Measurements from ENCODE around the gene AKAP8L. TPM values are rescaled to one million over a fixed set of nuclear protein-coding genes. Genes with fewer than 3 reads are reported as not detected.
A peak's percentile ranks its signal among the peaks of the same experiment; 100 is the strongest.

The AKAP8L gene
- total RNA-seq, 1 experiment from 2014 or later, result 132 TPM

- H3K9me3 ChIP-seq (ENCODE audit: low read depth, low read length, poor library complexity, severe bottlenecking), result no peaks in the 10 kb centered on the region
- peaks cover 14% of the 10 kb centered on the region for H3K4me1 ChIP-seq (ENCODE audit: insufficient read depth, low read length, poor library complexity, severe bottlenecking)
- intact Hi-C loops (cut with micrococcal nuclease; ENCODE audit: unreplicated experiment), result no loop called here
- peak; percentile 89 for DNase-seq (ENCODE audit: low spot score)
- no peak for TF ChIP-seq CTCF (conservative IDR thresholded peaks at IDR 0.05; ENCODE audit: low read depth, low read length)
- TF ChIP-seq EZH2 (IDR thresholded peaks at IDR 0.05; ENCODE audit: borderline replicate concordance, low read depth, low read length, poor library complexity, severe bottlenecking), result no peak
- H3K4me3 ChIP-seq (ENCODE audit: low read depth, low read length, poor library complexity, severe bottlenecking), result peak within 1 kb of the TSS; percentile 63
- BruUV-seq (replicated peaks), result no TSS peak
- H3K36me3 ChIP-seq (ENCODE audit: insufficient read depth, low read length, poor library complexity, severe bottlenecking), result no peaks in the 10 kb centered on the region
- H3K27ac ChIP-seq (ENCODE audit: low read depth, low read length, poor library complexity, severe bottlenecking), result peak within 1 kb of the TSS; percentile 57
- ChIA-PET CTCF (no interaction called here), POLR2A (ENCODE audit: low non-redundant PET) (interaction anchor here (0.7 kb wide), 1 partner anchor 10 kb away, joined by 3 read pairs; no protein-coding TSS in a partner anchor)
- no peaks in the 10 kb centered on the region for H3K27me3 ChIP-seq (replicated peaks; ENCODE audit: insufficient read depth, low read depth, low read length, poor library complexity)
Observed at GRCh38 chr19:15449620-15450527, 31.1 kb upstream of the AKAP8L start, which contains the start of gene WIZ. WIZ (minus strand) TSS chr19:15449956; CDS start chr19:15448307, 1,649 bp downstream.

GRCh38 chr19:15448778-15449619 is 30.2 kb upstream of the AKAP8L start:
- TF ChIP-seq EZH2 (IDR thresholded peaks at IDR 0.05; ENCODE audit: borderline replicate concordance, low read depth, low read length, poor library complexity, severe bottlenecking) (no peak), CTCF (conservative IDR thresholded peaks at IDR 0.05; ENCODE audit: low read depth, low read length) (no peak)
- ChIA-PET POLR2A (ENCODE audit: low non-redundant PET) (no interaction called here), CTCF (interaction anchor here (0.6 kb wide), 1 partner anchor 223 kb away, joined by 6 read pairs; no protein-coding TSS in a partner anchor)
- peaks cover 14% of the 10 kb centered on the region for H3K4me1 ChIP-seq (ENCODE audit: insufficient read depth, low read length, poor library complexity, severe bottlenecking)
- no peaks in the 10 kb centered on the region for H3K36me3 ChIP-seq (ENCODE audit: insufficient read depth, low read length, poor library complexity, severe bottlenecking)
- H3K27ac ChIP-seq (ENCODE audit: low read depth, low read length, poor library complexity, severe bottlenecking), result peak overlapping the region; percentile 57
- no peak for DNase-seq (ENCODE audit: low spot score)
- no TSS peak for BruUV-seq (replicated peaks)
- peak overlapping the region; percentile 63 for H3K4me3 ChIP-seq (ENCODE audit: low read depth, low read length, poor library complexity, severe bottlenecking)
- intact Hi-C loops (cut with micrococcal nuclease; ENCODE audit: unreplicated experiment), result no loop called here
- H3K27me3 ChIP-seq (replicated peaks; ENCODE audit: insufficient read depth, low read depth, low read length, poor library complexity), result no peaks in the 10 kb centered on the region
- no peaks in the 10 kb centered on the region for H3K9me3 ChIP-seq (ENCODE audit: low read depth, low read length, poor library complexity, severe bottlenecking)

- peaks cover 14% of the 10 kb centered on the region for H3K4me1 ChIP-seq (ENCODE audit: insufficient read depth, low read length, poor library complexity, severe bottlenecking)
- ChIA-PET POLR2A (ENCODE audit: low non-redundant PET) (no interaction called here), CTCF (no interaction called here)
- no peak overlapping the region for H3K27ac ChIP-seq (ENCODE audit: low read depth, low read length, poor library complexity, severe bottlenecking)
- H3K27me3 ChIP-seq (replicated peaks; ENCODE audit: insufficient read depth, low read depth, low read length, poor library complexity), result no peaks in the 10 kb centered on the region
- H3K36me3 ChIP-seq (ENCODE audit: insufficient read depth, low read length, poor library complexity, severe bottlenecking), result no peaks in the 10 kb centered on the region
- no peak overlapping the region for H3K4me3 ChIP-seq (ENCODE audit: low read depth, low read length, poor library complexity, severe bottlenecking)
- no peak for TF ChIP-seq CTCF (conservative IDR thresholded peaks at IDR 0.05; ENCODE audit: low read depth, low read length)
- no peak for TF ChIP-seq EZH2 (IDR thresholded peaks at IDR 0.05; ENCODE audit: borderline replicate concordance, low read depth, low read length, poor library complexity, severe bottlenecking)
- no peak for DNase-seq (ENCODE audit: low spot score)
- no peaks in the 10 kb centered on the region for H3K9me3 ChIP-seq (ENCODE audit: low read depth, low read length, poor library complexity, severe bottlenecking)
- intact Hi-C loops (cut with micrococcal nuclease; ENCODE audit: unreplicated experiment), result no loop called here
- no TSS peak for BruUV-seq (replicated peaks)
Observed at GRCh38 chr19:15448044-15448777, 29.4 kb upstream of the AKAP8L start.
